Right atrium auricular region (tissue), 2 donors: ENCODE data around the gene SPRR2G. TPM values are rescaled to one million over a fixed set of nuclear protein-coding genes. Genes with fewer than 3 reads are reported as not detected.

Source experiments
- DNase-seq: peaks from one replicate; pipeline ENCODE4 v3.0.0-alpha.2; 2019; ENCODE audit warnings: low spot score
- H3K27ac ChIP-seq, 2 donors: fragments of 200-600 bp; sonication (generic); 1 replicate in 1 of 2; 2 replicates in 1 of 2; pipeline ENCODE4 v1.5.1; 2016 to 2019
- H3K27me3 ChIP-seq, 2 donors: fragments of 200-600 bp; sonication (generic); one replicate each; pipeline versions ENCODE4 v1.5.1 to v1.6.0; 2017 to 2019
- H3K36me3 ChIP-seq: fragments of 200-600 bp; sonication (generic); one replicate; pipeline ENCODE4 v1.5.1; 2016
- H3K4me1 ChIP-seq, 2 donors: fragments of 200-600 bp; sonication (generic); one replicate each; pipeline versions ENCODE4 v1.5.1 to v1.6.0; 2017 to 2019
- H3K4me3 ChIP-seq, 2 donors: fragments of 200-600 bp; sonication (generic); 1 replicate in 1 of 2; 2 replicates in 1 of 2; pipeline ENCODE4 v1.5.1; 2017 to 2019; ENCODE audit warnings: mild to moderate bottlenecking in 1 of 2, moderate library complexity in 1 of 2
- H3K9me3 ChIP-seq, 2 donors: fragments of 200-600 bp; sonication (generic); one replicate each; pipeline ENCODE4 v1.5.1; 2019
- CTCF ChIP-seq, 2 donors: fragments of 200-600 bp; sonication (generic); IDR thresholded peaks; one replicate each; pipeline ENCODE4 v1.5.1; 2019; ENCODE audit warnings: antibody characterized with exemption in 2 of 2
- total RNA-seq, 2 donors: library from RNA; depleted of rRNA; stranded (reverse); fragments of >200 nt; gene quantifications; one replicate each; pipeline ENCODE4 v1.1.0, GENCODE V29; 2016

SPRR2G gene
- total RNA-seq, 2 donors from 2014 or later, result not detected

- no peaks in the 10 kb centered on the region for H3K36me3 ChIP-seq
- no peak overlapping the region for H3K4me3 ChIP-seq
- no peaks in the 10 kb centered on the region for H3K4me1 ChIP-seq
- H3K27me3 ChIP-seq, result no peaks in the 10 kb centered on the region
- H3K9me3 ChIP-seq, result no peaks in the 10 kb centered on the region
- TF ChIP-seq CTCF (IDR thresholded peaks at IDR 0.05), result no peak
- H3K27ac ChIP-seq, result no peak overlapping the region
- no peak for DNase-seq
Measured at GRCh38 chr1:153100245-153100644, 50.4 kb downstream of the SPRR2G start.

Other genes with a start within 250 kb of the SPRR2G start
- gene IVL, start 242.3 kb downstream of the SPRR2G start, total RNA-seq, result not detected
- gene SPRR5, start 203.7 kb downstream of the SPRR2G start, total RNA-seq, result not detected
- gene SPRR4, start 180.2 kb downstream of the SPRR2G start, total RNA-seq, result not detected
- gene SPRR1A, start 166.8 kb downstream of the SPRR2G start, total RNA-seq, result not detected
- gene SPRR3, start 149.1 kb downstream of the SPRR2G start, total RNA-seq, result not detected
- gene SPRR1B, start 119.7 kb downstream of the SPRR2G start, total RNA-seq, result not detected
- not detected for gene SPRR2D, start 109.8 kb downstream of the SPRR2G start, total RNA-seq
- gene SPRR2A, start 93.4 kb downstream of the SPRR2G start, total RNA-seq, result not detected
- not detected for gene SPRR2B, start 79.3 kb downstream of the SPRR2G start, total RNA-seq
- gene SPRR2E, start 56.4 kb downstream of the SPRR2G start, total RNA-seq, result not detected
- 1 to 10 TPM in 1 of 2 donors, not detected in 1; 2.8 TPM for gene SPRR2F, start 37.4 kb downstream of the SPRR2G start, total RNA-seq
- not detected for gene LELP1, start 52.5 kb upstream of the SPRR2G start, total RNA-seq
- gene PRR9, start 66.7 kb upstream of the SPRR2G start, total RNA-seq, result 1 to 10 TPM; 1.2 to 1.9 TPM
- not detected for gene LORICRIN, start 108.8 kb upstream of the SPRR2G start, total RNA-seq
- gene PGLYRP3, start 162.1 kb upstream of the SPRR2G start, total RNA-seq, result not detected
- not detected for gene PGLYRP4, start 198.0 kb upstream of the SPRR2G start, total RNA-seq
- 100 to 1,000 TPM in 1 of 2 donors, 10 to 100 TPM in 1; 65.7 to 199 TPM for gene S100A9, start 207.0 kb upstream of the SPRR2G start, total RNA-seq
- 1 to 10 TPM; 5.5 to 5.7 TPM for gene S100A12, start 224.7 kb upstream of the SPRR2G start, total RNA-seq
- gene S100A8, start 240.2 kb upstream of the SPRR2G start, total RNA-seq, result 10 to 100 TPM; 19.1 to 37.1 TPM